Measurements from ENCODE around the gene VAV3. TPM values are rescaled to one million over a fixed set of nuclear protein-coding genes. Genes with fewer than 3 reads are reported as not detected.

The VAV3 gene
- polyA plus RNA-seq, 1 of the 3 experiments (the other 2 are of a cell fraction) = not detected

GRCh38 chr1:107870696-107871095 is 94.3 kb downstream of the VAV3 start:
- Histone ChIP-seq H3K9me3 (no peaks in the 10 kb centered on the region), H3K27ac (ENCODE audit: low read depth in 2 of 2, low read length in 1 of 2) (no peak overlapping the region), H3K4me2 (no peak overlapping the region), H3K4me1 (ENCODE audit: control insufficient read depth in 1 of 2, insufficient read depth in 2 of 2, low read depth in 1 of 2, low read length in 1 of 2) (no peaks in the 10 kb centered on the region), H3K36me3 (replicated peaks in 1 of 2; ENCODE audit: control insufficient read depth in 1 of 2, insufficient read depth in 2 of 2, low read length in 1 of 2) (no peaks in the 10 kb centered on the region), H3K9me2 (no peaks in the 10 kb centered on the region), H3K27me3 (ENCODE audit: insufficient read depth) (no peaks in the 10 kb centered on the region), H3K79me2 (ENCODE audit: insufficient read depth) (no peaks in the 10 kb centered on the region), H2AFZ (ENCODE audit: low read depth) (no peak overlapping the region), H3F3A (replicated peaks; ENCODE audit: insufficient read depth) (no peaks in the 10 kb centered on the region), H4K20me1 (ENCODE audit: insufficient read depth) (no peaks in the 10 kb centered on the region), H3K4me3 (ENCODE audit: low read depth in 2 of 2, low read length in 1 of 2) (no peak overlapping the region), H3K9ac (no peak overlapping the region)
- 62% methylated on average over 3 of the region's 3 CpGs for WGBS (ENCODE audit: low lambda C conversion rate)
- no peak for DNase-seq
- ChIA-PET CTCF (interaction anchor here (0.7 kb wide), 1 partner anchor 89 kb away, joined by 3 read pairs; no protein-coding TSS in a partner anchor), POLR2A (no interaction called here)
- TF ChIP-seq CTCF (IDR thresholded peaks at IDR 0.05) (no peak), FOXJ3 (CRISPR knock-in tag; IDR thresholded peaks at IDR 0.05) (no peak), JUND (IDR thresholded peaks at IDR 0.05) (no peak), MAX (IDR thresholded peaks at IDR 0.05; ENCODE audit: low read depth) (no peak), FOSL2 (IDR thresholded peaks at IDR 0.05; ENCODE audit: borderline replicate concordance, low read depth) (no peak), EZH2phosphoT487 (IDR thresholded peaks at IDR 0.05; ENCODE audit: borderline replicate concordance, low read depth) (no peak), SMC3 (IDR thresholded peaks at IDR 0.05; ENCODE audit: low read depth, low read length) (no peak), TCF12 (IDR thresholded peaks at IDR 0.05) (no peak), ELF1 (IDR thresholded peaks at IDR 0.05) (no peak), REST (IDR thresholded peaks at IDR 0.05; ENCODE audit: low read depth, low read length) (no peak), TAF1 (IDR thresholded peaks at IDR 0.05; ENCODE audit: borderline replicate concordance, low read depth, low read length) (no peak), GABPA (IDR thresholded peaks at IDR 0.05; ENCODE audit: low read depth) (no peak), POLR2AphosphoS5 (IDR thresholded peaks at IDR 0.05; ENCODE audit: low read depth, low read length) (no peak), YY1 (IDR thresholded peaks at IDR 0.05; ENCODE audit: low read depth) (no peak), MXI1 (IDR thresholded peaks at IDR 0.05; ENCODE audit: low read depth, low read length) (no peak), RAD21 (IDR thresholded peaks at IDR 0.05; ENCODE audit: low read length) (no peak), EP300 (IDR thresholded peaks at IDR 0.05; ENCODE audit: borderline replicate concordance in 1 of 2, low read depth in 1 of 2, low read length in 1 of 2) (no peak)
